NK-92 (cell line): Measurements from ENCODE around the gene VPS33A.
"Not testable (repeated sequence)": the region's sequence is repeated elsewhere in the genome, so short reads cannot be mapped to it uniquely, and the experiment has no call there.

ENCODE experiments used
- DNase-seq: peaks from one replicate; lab custom pipeline; 2025; ENCODE audit not compliant: unreplicated experiment; lab: John Stamatoyannopoulos, UW

The VPS33A gene

DNA sequence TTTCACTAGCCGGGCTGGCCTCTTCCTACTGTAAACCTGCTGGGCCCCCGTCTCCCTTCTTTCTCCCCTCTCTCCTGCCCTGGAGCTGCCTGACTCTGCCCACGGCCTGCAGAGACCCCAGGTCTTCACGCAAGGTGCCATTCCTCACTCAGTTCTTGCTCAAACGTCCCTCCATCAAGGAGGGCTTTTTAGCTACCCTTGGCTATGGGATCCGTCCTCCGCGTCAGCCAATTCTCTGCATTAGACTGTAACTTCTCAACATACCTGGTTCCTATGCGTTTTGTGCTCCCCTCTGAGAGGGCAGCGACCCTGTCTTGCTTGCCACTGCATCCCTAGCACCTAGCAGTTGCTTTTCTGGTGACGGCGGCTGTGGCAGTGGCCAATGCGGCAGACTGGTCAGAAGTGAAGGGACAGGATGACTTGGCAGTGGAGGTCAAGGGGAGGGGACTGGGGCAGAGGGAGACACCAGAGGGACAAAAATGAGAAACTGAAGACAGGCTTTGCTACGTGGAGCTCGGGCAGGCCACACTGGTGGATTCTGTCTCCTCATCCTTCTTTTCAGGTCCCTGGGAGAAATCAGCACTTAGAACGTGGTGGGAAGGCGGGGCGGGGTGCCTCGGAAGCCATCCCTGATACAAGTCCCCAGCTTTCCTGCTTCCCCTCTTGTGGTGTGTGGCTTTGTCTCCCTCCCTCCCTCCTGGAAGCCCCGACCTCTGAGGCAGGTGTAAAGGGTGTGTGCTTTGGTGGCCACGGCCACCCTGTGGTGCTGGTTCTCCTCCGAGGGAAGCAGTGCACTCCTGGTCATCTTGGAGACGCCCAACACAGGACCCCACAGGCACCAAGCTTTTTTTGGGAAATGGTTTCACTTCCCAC, 61.0 kb downstream of the VPS33A start:
- DNase-seq = no peak

DNA sequence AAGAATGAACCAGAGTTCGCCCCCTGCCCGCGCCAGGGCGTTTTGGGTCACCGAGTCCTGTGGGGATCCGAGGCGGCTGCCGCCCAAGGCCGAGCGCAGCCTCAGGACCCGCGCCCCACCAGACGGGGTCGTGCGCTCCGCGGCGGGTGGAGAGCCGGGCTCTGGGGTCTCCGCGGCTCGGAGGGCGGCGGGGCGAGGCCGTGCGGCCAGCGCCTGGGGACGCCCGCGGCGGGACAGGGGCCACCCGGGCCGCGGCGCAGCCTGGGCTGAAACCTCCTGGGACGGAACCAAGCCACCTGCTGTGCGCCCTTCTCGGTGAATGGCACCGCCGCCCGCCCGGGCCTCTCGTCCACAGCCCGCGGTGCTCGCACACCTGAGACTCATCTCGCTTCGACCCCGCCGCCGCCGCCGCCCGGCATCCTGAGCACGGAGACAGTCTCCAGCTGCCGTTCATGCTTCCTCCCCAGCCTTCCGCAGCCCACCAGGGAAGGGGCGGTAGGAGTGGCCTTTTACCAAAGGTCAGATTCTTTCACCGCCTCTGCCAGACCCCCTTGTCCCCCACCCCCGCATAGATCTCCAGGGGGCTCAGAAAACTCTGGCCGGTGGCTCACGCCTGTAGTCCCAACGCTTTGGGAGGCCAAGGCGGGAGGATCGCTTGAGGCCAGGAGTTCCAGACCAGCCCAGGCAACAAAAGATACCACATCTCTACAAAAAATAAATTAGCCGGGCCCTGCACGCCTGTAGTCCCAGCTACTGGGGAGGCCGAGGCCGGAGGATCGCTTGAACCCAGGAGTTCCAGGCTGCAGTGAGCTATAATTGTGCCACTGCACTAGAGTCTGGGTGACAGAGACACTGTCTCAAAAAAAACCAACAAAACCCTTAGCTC, 61.9 kb downstream of the VPS33A start:
- DNase-seq = no peak

DNA sequence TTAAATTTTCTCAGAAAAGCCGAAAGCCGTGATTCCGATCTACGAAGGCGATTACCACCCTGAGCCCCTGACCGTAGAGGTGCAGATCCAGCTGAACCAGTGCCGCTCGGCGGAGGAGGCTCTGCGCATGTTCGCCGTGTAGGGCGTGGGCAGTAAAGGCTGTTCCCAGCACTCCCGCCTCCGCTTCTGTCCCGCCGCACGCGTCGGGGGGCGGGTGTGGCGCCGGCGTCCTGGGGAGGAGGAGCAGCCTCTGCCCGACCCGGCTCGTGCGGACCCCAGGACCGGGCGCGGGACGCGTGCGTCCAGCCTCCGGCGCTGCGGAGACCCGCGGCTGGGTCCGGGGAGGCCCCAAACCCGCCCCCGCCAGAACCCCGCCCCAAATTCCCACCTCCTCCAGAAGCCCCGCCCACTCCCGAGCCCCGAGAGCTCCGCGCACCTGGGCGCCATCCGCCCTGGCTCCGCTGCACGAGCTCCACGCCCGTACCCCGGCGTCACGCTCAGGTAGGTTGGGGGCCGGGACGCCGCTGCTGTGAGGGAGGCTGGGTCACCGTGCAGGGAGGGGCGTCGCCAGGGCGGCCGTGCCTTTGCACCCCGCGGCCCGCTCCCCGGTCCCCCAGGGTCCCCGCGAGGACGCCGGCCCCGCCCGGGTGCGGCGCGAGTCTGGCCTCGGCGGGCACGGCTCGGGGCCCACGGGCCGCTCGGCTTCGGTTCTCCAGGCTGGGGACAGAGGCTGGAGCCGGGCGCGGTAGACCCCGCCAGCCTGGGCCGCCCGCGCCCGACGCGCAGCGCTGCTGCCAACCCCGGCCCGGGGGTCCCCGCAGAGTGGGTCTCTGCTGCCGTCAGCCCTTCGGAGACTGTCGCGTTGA, 62.8 kb downstream of the VPS33A start, which contains the start of gene B3GNT4:
Gene B3GNT4, plus strand, starts transcription at position 409 of the 866 bp plus-strand sequence. CDS start 910 bp downstream, outside the sequence.
- DNase-seq = no peak

DNA sequence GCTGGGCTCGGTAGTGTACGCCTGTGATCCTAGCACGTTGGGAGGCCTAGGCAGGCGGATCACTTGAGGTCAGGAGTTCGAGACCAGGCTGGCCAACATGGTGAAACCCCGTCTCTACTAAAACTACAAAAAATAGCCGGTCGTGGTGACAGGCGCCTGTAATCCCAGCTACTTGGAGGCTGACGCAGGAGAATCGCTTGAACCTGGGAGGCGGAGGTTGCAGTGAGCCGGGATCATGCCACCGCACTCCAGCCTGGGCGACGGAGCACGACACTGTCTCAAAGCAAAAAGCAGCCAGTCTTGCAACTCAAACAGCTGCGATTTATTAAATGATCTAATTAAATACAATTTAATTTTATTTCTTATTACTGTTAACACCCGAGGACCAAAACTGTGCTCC, 63.5 kb downstream of the VPS33A start:
- DNase-seq = not testable (repeated sequence)

DNA sequence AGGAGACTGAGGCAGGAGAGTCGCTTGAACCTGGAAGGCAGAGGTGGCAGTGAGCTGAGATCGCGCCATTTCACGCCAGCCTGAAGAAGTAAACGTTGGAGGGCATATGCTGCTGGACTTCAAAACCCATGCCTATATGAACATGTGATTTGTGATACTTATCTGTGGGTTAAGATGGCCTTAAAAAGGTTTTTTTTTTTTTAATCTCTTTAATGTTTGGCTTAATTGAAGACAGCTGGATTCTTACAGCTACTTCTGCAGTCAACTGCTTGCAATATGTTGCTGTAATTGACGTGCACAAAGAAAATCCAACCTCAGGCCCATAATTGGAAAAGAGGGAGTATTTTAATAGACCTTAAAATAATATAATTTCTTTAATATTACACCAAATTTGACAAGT, 64.3 kb downstream of the VPS33A start:
- no peak for DNase-seq

GRCh38 chr12:122201381-122201780, 64.9 kb downstream of the VPS33A start:
- DNase-seq = no peak

DNA sequence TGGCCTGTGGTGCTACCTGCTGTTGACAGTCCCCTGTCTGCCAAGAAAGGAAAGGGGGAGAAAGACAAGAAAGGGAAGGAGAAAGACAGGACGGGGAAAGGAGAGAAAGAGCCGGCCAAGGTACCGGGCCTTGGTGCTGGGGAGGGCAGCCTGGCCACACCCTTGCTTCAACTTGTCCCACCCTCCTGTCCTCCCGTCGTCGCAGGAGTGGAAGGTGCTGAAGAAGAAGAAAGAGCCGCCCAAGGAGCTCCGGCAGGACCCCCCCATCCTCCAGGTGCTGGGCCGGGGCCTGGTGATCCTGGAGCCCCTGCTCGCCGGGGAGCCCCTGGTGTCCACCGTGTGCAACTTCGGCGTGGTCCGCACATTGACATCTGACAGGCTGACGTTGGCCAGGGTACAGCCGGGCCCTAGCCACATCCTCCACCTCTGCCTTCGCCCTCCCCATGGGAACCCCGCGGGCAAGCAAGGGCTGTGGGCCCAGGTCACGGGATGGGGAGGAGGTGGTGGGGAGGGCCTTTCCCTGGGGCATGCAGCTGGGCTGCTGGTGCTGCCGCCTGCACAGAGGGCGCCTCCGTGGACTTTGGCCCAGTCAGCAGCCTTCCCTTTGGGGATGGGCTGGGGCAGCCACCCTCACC, 65.6 kb downstream of the VPS33A start:
- no peak for DNase-seq

DNA sequence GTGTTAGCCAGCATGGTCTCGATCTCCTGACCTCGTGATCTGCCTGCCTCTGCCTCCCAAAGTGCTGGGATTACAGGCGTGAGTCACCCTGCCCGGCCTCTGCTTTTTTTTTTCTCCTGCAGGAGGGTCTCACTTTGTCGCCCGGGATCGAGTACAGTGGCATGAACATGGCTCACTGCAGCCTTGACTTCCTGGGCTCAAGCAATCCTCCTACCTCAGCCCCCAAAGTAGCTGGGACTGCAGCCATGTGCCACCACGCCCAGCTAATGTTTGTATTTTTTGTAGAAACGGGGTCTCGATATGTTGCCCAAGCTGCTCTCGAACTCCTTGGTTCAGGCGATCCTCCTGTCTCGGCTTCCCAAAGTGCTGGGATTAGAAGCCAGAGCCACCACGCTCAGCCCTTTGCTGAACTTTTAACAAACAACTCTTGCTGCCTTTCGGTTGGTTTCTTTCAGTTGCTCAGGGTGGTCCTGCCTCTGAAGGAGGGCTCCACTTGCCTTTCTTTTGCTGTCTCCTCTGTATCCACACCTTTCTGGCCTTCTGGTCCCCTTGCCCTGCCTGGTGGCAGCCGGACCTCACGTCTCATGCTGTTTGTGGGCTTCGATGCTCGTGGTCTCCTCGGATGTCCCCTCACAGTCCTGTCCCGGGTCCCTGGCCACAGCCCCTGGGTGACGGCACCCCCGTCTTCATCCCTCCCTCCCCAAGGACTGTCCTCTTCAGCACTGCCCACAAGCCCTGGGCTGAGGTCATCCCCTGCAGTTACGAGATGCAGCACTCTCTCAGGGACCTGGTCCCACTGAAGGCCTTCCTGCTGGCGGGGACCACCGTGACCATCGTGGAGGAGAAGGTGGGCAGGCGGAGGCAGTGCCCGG, 66.6 kb downstream of the VPS33A start:
- no peak for DNase-seq

- no peak for DNase-seq
Observed at GRCh38 chr12:122197612-122197966, 68.7 kb downstream of the VPS33A start.

DNA sequence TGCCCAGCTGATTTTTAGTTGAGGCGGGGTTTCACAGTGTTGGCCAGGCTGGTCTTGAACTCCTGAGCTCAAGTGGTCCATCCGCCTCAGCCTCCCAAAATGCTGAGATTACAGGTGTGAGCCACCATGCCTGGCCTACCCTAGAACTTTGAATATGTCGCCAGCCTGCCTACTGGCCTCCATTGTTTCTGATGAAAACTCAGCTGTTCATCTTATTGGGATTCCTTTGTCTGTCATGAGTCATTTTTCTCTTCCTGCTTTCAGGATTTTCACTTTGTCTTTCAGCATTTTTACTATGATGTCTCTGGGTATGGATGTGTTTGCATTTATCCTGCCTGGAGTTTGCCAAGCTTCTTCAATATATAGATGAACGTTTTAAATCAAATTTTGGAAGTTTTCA, 70.9 kb downstream of the VPS33A start:
- DNase-seq = no peak

- no peak for DNase-seq
Observed at GRCh38 chr12:122194804-122195203, 71.5 kb downstream of the VPS33A start.

- no peak for DNase-seq
Observed at GRCh38 chr12:122192441-122192840, 73.9 kb downstream of the VPS33A start.

DNA sequence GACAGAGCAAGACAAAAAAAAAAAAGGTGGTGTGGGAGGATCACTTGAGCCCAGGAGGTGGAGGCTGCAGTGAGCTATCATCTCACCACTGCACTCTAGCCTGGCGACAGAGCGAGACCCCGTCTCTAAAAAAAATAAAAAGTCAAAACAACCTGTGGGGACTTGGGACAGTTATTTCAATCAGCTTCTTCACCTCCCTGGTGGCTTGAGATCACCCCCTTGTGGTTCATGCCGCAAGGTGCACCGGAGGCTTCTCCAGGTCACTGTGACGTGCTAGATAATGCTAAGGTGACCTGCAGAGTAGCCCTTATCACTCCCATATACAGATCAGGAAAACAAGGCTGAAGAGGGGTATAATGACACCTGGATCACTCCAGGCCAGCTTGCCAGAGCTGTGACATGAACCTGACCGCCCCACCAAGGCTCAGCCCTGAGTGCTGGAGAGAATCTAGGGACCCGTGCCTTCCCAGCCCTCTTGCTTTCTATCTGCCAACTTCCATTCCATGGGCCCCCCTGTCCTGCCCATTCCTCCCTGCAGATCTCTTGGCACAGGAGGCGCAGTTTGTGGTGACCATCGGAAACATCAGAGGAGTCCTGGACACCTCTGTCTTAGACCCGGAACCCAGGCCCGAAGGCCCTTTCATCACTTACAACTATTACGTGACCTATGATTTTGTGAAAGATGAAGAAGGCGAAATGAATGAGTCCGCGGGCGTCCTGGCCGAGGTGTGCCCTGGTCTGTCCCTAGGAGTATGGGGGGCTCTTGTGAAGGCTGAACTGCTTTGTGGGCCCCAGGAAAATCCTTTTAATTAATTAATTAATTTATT, 75.2 kb downstream of the VPS33A start:
- peak; percentile 3 for DNase-seq

DNA sequence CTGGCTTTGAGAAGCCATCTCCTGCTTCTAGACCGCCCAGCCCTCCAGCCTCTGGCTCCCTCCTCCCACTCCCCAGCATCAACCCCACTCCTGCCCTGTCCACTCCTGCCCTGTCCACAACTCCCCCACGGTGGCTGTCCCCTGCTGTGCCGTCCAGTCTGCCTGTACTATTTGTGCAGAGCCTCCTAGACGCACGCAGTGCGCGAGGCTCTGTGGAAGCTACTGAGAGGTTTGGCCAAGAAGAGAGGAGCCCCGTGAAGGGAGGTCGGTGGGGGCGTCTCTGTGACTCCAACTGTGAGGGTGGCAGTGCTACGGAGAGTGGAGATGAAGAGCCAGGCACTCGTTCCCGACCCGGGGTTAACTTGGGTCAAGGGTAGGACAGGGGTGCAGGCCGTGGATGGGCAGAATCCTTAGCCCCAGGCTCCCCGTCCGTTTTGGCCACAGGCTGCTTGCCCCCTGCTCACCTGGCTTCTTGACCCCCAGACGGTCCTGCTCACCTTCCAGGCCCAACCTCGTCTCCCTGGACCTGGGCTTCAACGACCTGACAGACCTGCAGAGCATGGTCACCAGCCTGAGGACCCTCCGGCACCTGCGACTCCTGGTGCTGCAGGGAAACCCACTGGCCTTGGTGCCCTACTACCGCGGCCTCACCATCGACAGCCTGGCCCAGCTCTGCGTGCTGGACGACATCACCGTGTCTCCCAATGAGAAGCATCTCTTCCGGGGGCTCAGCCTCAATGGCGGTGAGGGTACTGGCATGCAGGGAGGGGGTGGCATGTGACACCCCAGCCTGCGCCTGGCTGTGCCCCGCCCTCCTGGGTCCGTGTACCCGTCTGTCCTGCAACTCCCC, 76.4 kb downstream of the VPS33A start:
- no peak for DNase-seq

- no peak for DNase-seq
Observed at GRCh38 chr12:122187466-122187865, 78.8 kb downstream of the VPS33A start.

DNA sequence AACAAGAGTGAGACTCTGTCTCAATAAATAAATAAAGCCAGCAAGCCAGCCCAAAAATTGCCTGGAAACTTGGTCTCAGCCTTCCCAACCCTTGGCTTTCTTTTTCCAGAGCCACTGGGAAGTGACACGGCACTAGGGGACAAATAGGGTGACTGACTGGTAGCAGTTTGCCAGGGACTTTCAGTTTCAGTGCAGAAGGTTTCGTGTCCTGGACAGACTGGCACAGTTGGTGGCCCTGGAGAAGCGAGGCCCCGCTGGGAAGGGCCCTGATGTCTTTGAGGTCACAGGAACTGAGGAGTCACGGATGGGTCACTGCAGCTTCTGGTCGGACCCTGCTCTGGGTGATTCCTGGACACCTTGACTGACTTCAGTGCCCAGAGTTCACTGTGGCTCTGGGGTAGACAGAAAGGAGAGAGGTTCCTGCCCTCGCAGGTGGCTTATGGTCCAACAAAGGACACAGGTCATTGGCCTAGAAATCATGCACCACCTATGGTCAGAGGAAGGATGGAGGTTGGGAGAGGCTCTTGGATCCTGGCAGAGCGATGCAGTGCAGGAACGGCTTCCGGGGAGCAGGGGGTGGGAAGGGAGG, 80.7 kb downstream of the VPS33A start:
- no peak for DNase-seq

- no peak for DNase-seq
Observed at GRCh38 chr12:122185079-122185478, 81.2 kb downstream of the VPS33A start.
